ENCODE data around the gene KCNK10. TPM values are rescaled to one million over a fixed set of nuclear protein-coding genes. Genes with fewer than 3 reads are reported as not detected.

The KCNK10 gene
- total RNA-seq, 4 donors from 2014 or later, result 0.40 TPM; not detected in 3

- Histone ChIP-seq H3K27ac (no peak overlapping the region), H3K4me3 (no peak overlapping the region), H3K9me3 (no peaks in the 10 kb centered on the region), H3K4me1 (peaks cover 0 to 26% (median 0%) of the 10 kb centered on the region in 3 donors), H3K36me3 (no peaks in the 10 kb centered on the region), H3K27me3 (peaks cover 91% of the 10 kb centered on the region)
- no peak for TF ChIP-seq CTCF (IDR thresholded peaks at IDR 0.05)
- no peak for TF ChIP-seq POLR2A (IDR thresholded peaks at IDR 0.05)
- TF ChIP-seq POLR2AphosphoS5 (IDR thresholded peaks at IDR 0.05), result no peak
- no peak for TF ChIP-seq EP300 (IDR thresholded peaks at IDR 0.05)
- 19% methylated on average over 14 of the region's 25 CpGs for WGBS, 2 donors (ENCODE audit: low coverage in 1 of 2)
- ATAC-seq, result no peak
Measured at GRCh38 chr14:88321692-88322503, 1.2 kb downstream of the KCNK10 start.

- Histone ChIP-seq H3K36me3 (no peaks in the 10 kb centered on the region), H3K4me1 (peaks cover 0 to 11% (median 0%) of the 10 kb centered on the region in 3 donors), H3K4me3 (no peak overlapping the region), H3K27me3 (peaks cover 69% of the 10 kb centered on the region), H3K9me3 (no peaks in the 10 kb centered on the region), H3K27ac (no peak overlapping the region)
- TF ChIP-seq CTCF (IDR thresholded peaks at IDR 0.05), result no peak
- TF ChIP-seq EP300 (IDR thresholded peaks at IDR 0.05), result no peak
- no peak for TF ChIP-seq POLR2A (IDR thresholded peaks at IDR 0.05)
- TF ChIP-seq POLR2AphosphoS5 (IDR thresholded peaks at IDR 0.05), result no peak
- WGBS, 2 donors (ENCODE audit: low coverage in 1 of 2), result 68 to 75% methylated on average over 4 of the region's 4 CpGs
- no peak for ATAC-seq
Measured at GRCh38 chr14:88318406-88318805, 4.7 kb downstream of the KCNK10 start.

DNA sequence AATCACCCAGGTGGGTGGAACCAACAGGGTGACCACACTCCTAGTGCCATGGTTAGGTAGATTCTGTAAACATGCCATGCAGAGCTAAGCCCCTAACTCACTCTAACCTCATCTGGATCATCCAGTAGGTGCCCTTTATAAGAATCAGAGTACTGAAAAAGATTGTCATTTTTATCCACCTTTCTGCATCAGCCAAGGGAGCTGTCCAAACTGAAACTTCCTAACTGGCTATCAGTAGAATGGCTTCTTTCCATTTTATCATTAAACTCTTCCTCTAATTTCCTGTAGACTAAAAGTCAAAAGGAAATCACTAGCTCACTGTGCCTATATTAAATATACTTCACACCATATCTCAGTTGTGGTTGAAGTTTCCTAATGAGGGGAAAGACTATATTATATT lies 6.5 kb downstream of the KCNK10 start:
- H3K36me3 ChIP-seq, result no peaks in the 10 kb centered on the region
- peaks cover 58% of the 10 kb centered on the region for H3K27me3 ChIP-seq
- no peak for TF ChIP-seq EP300 (IDR thresholded peaks at IDR 0.05)
- TF ChIP-seq CTCF (IDR thresholded peaks at IDR 0.05), result no peak
- TF ChIP-seq POLR2AphosphoS5 (IDR thresholded peaks at IDR 0.05), result no peak
- TF ChIP-seq POLR2A (IDR thresholded peaks at IDR 0.05), result no peak
- H3K27ac ChIP-seq, result no peak overlapping the region
- ATAC-seq, result no peak
- H3K4me1 ChIP-seq, result no peaks in the 10 kb centered on the region
- H3K9me3 ChIP-seq, result no peaks in the 10 kb centered on the region
- no peak overlapping the region for H3K4me3 ChIP-seq

DNA sequence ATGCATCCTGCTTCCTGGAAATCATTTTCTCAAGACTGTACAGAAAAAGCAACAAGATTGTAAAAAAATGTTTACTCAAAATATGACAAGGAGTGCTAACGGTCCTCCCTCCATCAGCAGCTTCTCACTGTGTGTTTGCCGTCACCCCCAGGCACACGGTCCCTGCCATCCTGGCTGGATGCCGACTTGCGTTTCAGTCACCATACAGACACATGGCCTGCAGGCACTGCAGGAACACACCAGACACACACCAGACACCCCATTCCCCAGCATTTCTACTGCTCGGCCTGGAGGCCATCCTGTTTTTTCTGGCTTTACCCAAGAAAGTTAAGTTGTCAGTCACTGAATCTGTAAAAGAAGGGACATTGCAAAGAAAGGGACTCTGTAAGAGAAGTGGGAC lies 10.8 kb downstream of the KCNK10 start:
- Histone ChIP-seq H3K27ac (no peak overlapping the region), H3K36me3 (no peaks in the 10 kb centered on the region), H3K9me3 (no peaks in the 10 kb centered on the region), H3K27me3 (peaks cover 25% of the 10 kb centered on the region), H3K4me3 (no peak overlapping the region), H3K4me1 (no peaks in the 10 kb centered on the region)
- no peak for ATAC-seq
- TF ChIP-seq POLR2A (IDR thresholded peaks at IDR 0.05), result no peak
- TF ChIP-seq EP300 (IDR thresholded peaks at IDR 0.05), result no peak
- TF ChIP-seq POLR2AphosphoS5 (IDR thresholded peaks at IDR 0.05), result no peak
- no peak for TF ChIP-seq CTCF (IDR thresholded peaks at IDR 0.05)
- 51 to 80% methylated on average over 6 of the region's 6 CpGs for WGBS, 2 donors (ENCODE audit: low coverage in 1 of 2)

GRCh38 chr14:88311780-88312179 lies 11.3 kb downstream of the KCNK10 start:
- Histone ChIP-seq H3K9me3 (no peaks in the 10 kb centered on the region), H3K4me3 (no peak overlapping the region), H3K36me3 (no peaks in the 10 kb centered on the region), H3K27ac (no peak overlapping the region), H3K27me3 (peaks cover 20% of the 10 kb centered on the region), H3K4me1 (no peaks in the 10 kb centered on the region)
- 38 to 44% methylated on average over 1 to 2 of the region's 3 CpGs for WGBS, 2 donors (ENCODE audit: low coverage in 1 of 2)
- no peak for ATAC-seq
- no peak for TF ChIP-seq CTCF (IDR thresholded peaks at IDR 0.05)
- TF ChIP-seq EP300 (IDR thresholded peaks at IDR 0.05), result no peak
- TF ChIP-seq POLR2A (IDR thresholded peaks at IDR 0.05), result no peak
- TF ChIP-seq POLR2AphosphoS5 (IDR thresholded peaks at IDR 0.05), result no peak

Measured in gastroesophageal sphincter (tissue), 4 donors.